Measurements from ENCODE around the gene IGHMBP2.

GRCh38 chr11:68923614-68924013 is 19.9 kb downstream of the IGHMBP2 start:
- TF ChIP-seq EZH2phosphoT487 (IDR thresholded peaks at IDR 0.05; ENCODE audit: insufficient read depth, low read depth) (no peak), EZH2 (IDR thresholded peaks at IDR 0.05; ENCODE audit: insufficient read depth, poor library complexity, severe bottlenecking) (no peak)

Data from GM23248 (cell line).